NCI-H2029 (cell line): ENCODE data around the gene OR3A1.
"Not testable (repeated sequence)": the region's sequence is repeated elsewhere in the genome, so short reads cannot be mapped to it uniquely, and the experiment has no call there.

Experiments
- DNase-seq: peaks from one replicate; lab custom pipeline; 2025; lab: John Stamatoyannopoulos, UW

The OR3A1 gene

GRCh38 chr17:3298260-3298659, at the start of gene OR3A1:
Gene OR3A1 (minus strand): TSS chr17:3298360. CDS start chr17:3292582, 5,778 bp downstream.
- no peak for DNase-seq

GRCh38 chr17:3342782-3343181, 44.6 kb upstream of the OR3A1 start:
- DNase-seq: not testable (repeated sequence)

GRCh38 chr17:3335876-3336275, 37.7 kb upstream of the OR3A1 start:
- no peak for DNase-seq

GRCh38 chr17:3318336-3318735, 20.2 kb upstream of the OR3A1 start:
- no peak for DNase-seq

GRCh38 chr17:3316836-3317235, 18.7 kb upstream of the OR3A1 start:
- no peak for DNase-seq

- no peak for DNase-seq
These were observed 10.4 kb upstream of the OR3A1 start for GRCh38 chr17:3308603-3309002.

GRCh38 chr17:3295632-3296031, 2.5 kb downstream of the OR3A1 start:
- no peak for DNase-seq

GRCh38 chr17:3293548-3293947, 4.6 kb downstream of the OR3A1 start:
- DNase-seq: not testable (repeated sequence)

GRCh38 chr17:3282901-3283300, 15.3 kb downstream of the OR3A1 start:
- DNase-seq: no peak

GRCh38 chr17:3276126-3276525, 22.0 kb downstream of the OR3A1 start:
- no peak for DNase-seq

GRCh38 chr17:3271072-3271848, 26.9 kb downstream of the OR3A1 start:
- DNase-seq: no peak

GRCh38 chr17:3260600-3260999, 37.6 kb downstream of the OR3A1 start:
- no peak for DNase-seq

- DNase-seq: no peak
These were observed 38.0 kb downstream of the OR3A1 start for GRCh38 chr17:3260163-3260562.

- DNase-seq: no peak
These were observed 41.6 kb downstream of the OR3A1 start for GRCh38 chr17:3256575-3256974.

- not testable (repeated sequence) for DNase-seq
These were observed 49.1 kb downstream of the OR3A1 start for GRCh38 chr17:3249013-3249412.

GRCh38 chr17:3244841-3245240, 53.3 kb downstream of the OR3A1 start:
- not testable (repeated sequence) for DNase-seq

- not testable (repeated sequence) for DNase-seq
These were observed 57.1 kb downstream of the OR3A1 start for GRCh38 chr17:3241044-3241443.
